ENCODE data around the gene LPXN.

Gene LPXN

GRCh38 chr11:58531865-58532341, 43.8 kb downstream of the LPXN start:
- TF ChIP-seq EGR1 (IDR thresholded peaks at IDR 0.05) (no peak), ZBTB7A (IDR thresholded peaks at IDR 0.05; ENCODE audit: low read depth) (no peak), CEBPB (IDR thresholded peaks at IDR 0.05) (no peak), MAX (IDR thresholded peaks at IDR 0.05) (no peak), YY1 (IDR thresholded peaks at IDR 0.05; ENCODE audit: low read depth) (no peak), TEAD4 (IDR thresholded peaks at IDR 0.05) (no peak), EP300 (IDR thresholded peaks at IDR 0.05; ENCODE audit: borderline replicate concordance) (no peak), TCF12 (IDR thresholded peaks at IDR 0.05; ENCODE audit: low read depth) (no peak), TAF1 (IDR thresholded peaks at IDR 0.05; ENCODE audit: low read depth) (no peak), USF1 (IDR thresholded peaks at IDR 0.05) (no peak), CREB1 (IDR thresholded peaks at IDR 0.05; ENCODE audit: low read depth) (no peak), REST (IDR thresholded peaks at IDR 0.05; ENCODE audit: low read depth) (no peak), RAD21 (IDR thresholded peaks at IDR 0.05; ENCODE audit: low read depth) (no peak), FOXM1 (IDR thresholded peaks at IDR 0.05; ENCODE audit: borderline replicate concordance, low read depth) (no peak), NFIC (IDR thresholded peaks at IDR 0.05) (no peak)

GRCh38 chr11:58530236-58530635, 45.4 kb downstream of the LPXN start:
- TF ChIP-seq NFIC (IDR thresholded peaks at IDR 0.05) (no peak), REST (IDR thresholded peaks at IDR 0.05; ENCODE audit: low read depth) (no peak), CREB1 (IDR thresholded peaks at IDR 0.05; ENCODE audit: low read depth) (no peak), YY1 (IDR thresholded peaks at IDR 0.05; ENCODE audit: low read depth) (no peak), TAF1 (IDR thresholded peaks at IDR 0.05; ENCODE audit: low read depth) (no peak), MAX (IDR thresholded peaks at IDR 0.05) (no peak), CEBPB (IDR thresholded peaks at IDR 0.05) (no peak), TEAD4 (IDR thresholded peaks at IDR 0.05) (no peak)

GRCh38 chr11:58527429-58527828, 48.2 kb downstream of the LPXN start:
- TF ChIP-seq EGR1 (IDR thresholded peaks at IDR 0.05): no peak
- no peak for TF ChIP-seq CREB1 (IDR thresholded peaks at IDR 0.05; ENCODE audit: low read depth)
- no peak for TF ChIP-seq USF1 (IDR thresholded peaks at IDR 0.05)
- TF ChIP-seq EP300 (IDR thresholded peaks at IDR 0.05; ENCODE audit: borderline replicate concordance): no peak

- TF ChIP-seq MAX (IDR thresholded peaks at IDR 0.05): no peak
- no peak for TF ChIP-seq ZBTB7A (IDR thresholded peaks at IDR 0.05; ENCODE audit: low read depth)
- TF ChIP-seq FOXM1 (IDR thresholded peaks at IDR 0.05; ENCODE audit: borderline replicate concordance, low read depth): no peak
- no peak for TF ChIP-seq NFIC (IDR thresholded peaks at IDR 0.05)
- no peak for TF ChIP-seq CEBPB (IDR thresholded peaks at IDR 0.05)
- TF ChIP-seq TAF1 (IDR thresholded peaks at IDR 0.05; ENCODE audit: low read depth): no peak
- no peak for TF ChIP-seq YY1 (IDR thresholded peaks at IDR 0.05; ENCODE audit: low read depth)
- TF ChIP-seq USF1 (IDR thresholded peaks at IDR 0.05): no peak
- TF ChIP-seq REST (IDR thresholded peaks at IDR 0.05; ENCODE audit: low read depth): no peak
- no peak for TF ChIP-seq TCF12 (IDR thresholded peaks at IDR 0.05; ENCODE audit: low read depth)
- no peak for TF ChIP-seq CREB1 (IDR thresholded peaks at IDR 0.05; ENCODE audit: low read depth)
- no peak for TF ChIP-seq RAD21 (IDR thresholded peaks at IDR 0.05; ENCODE audit: low read depth)
- TF ChIP-seq EGR1 (IDR thresholded peaks at IDR 0.05): no peak
- no peak for TF ChIP-seq TEAD4 (IDR thresholded peaks at IDR 0.05)
- no peak for TF ChIP-seq EP300 (IDR thresholded peaks at IDR 0.05; ENCODE audit: borderline replicate concordance)
Measured at GRCh38 chr11:58526721-58527120, 48.9 kb downstream of the LPXN start.

All from Ishikawa (cell line).